Testis (tissue), 3 donors: ENCODE measurements around the gene BDKRB2. TPM values are rescaled to one million over a fixed set of nuclear protein-coding genes. Genes with fewer than 3 reads are reported as not detected.
A peak's percentile ranks its signal among the peaks of the same experiment; 100 is the strongest.

Experiments used
- DNase-seq: peaks from one replicate; pipeline ENCODE4 v3.0.0-alpha.2; 2019
- H3K27ac ChIP-seq, 2 donors: fragments of 200-600 bp; sonication (generic); one replicate each; pipeline ENCODE4 v1.5.1; 2019
- H3K27me3 ChIP-seq: fragments of 200-600 bp; sonication (generic); one replicate; pipeline ENCODE4 v1.5.1; 2019
- H3K36me3 ChIP-seq: fragments of 200-600 bp; sonication (generic); one replicate; pipeline ENCODE4 v1.5.1; 2017; ENCODE audit warnings: low read depth; ENCODE audit errors: missing control alignments
- H3K4me1 ChIP-seq: fragments of 200-600 bp; sonication (generic); one replicate; pipeline ENCODE4 v1.5.1; 2019
- H3K4me3 ChIP-seq, 2 donors: fragments of 200-600 bp; sonication (generic); one replicate each; pipeline ENCODE4 v1.5.1; 2017 to 2019
- H3K9me3 ChIP-seq: fragments of 200-600 bp; sonication (generic); one replicate; pipeline ENCODE4 v1.5.1; 2017
- POLR2A ChIP-seq: fragments of 450-650 bp; IDR thresholded peaks from one replicate; pipeline ENCODE4 v1.6.1; 2017; ENCODE audit warnings: antibody characterized with exemption, mild to moderate bottlenecking, moderate library complexity
- WGBS, 2 donors: methylation state at CpG; one replicate each; pipeline ENCODE4 v1.1.5; 2018; 5-methylcytosine and 5-hydroxymethylcytosine counted together
- intact Hi-C: fragments of 100-400 bp; cut with DNase I; formaldehyde crosslinking; loops from one replicate; pipeline ENCODE4 v1.15.1; 2023; ENCODE audit warnings: low total_unique reads
- polyA plus RNA-seq: library from polyadenylated mRNA; stranded (reverse); fragments of 350-450 nt; fragmentation: Illumina TruSeq; extraction: RNeasy Lipid Tissue Mini Kit (QIAGEN cat#74804); gene quantifications from one replicate; pipeline ENCODE4 v1.2.3, GENCODE V29; 2014; ENCODE audit warnings: low read depth, low replicate concordance; ENCODE audit not compliant: insufficient read depth
- total RNA-seq, 2 donors: library from RNA; depleted of rRNA; stranded (reverse); fragments of >200 nt; gene quantifications; one replicate each; pipeline ENCODE4 v1.2.3, GENCODE V29; 2016
- TF ChIP-seq, protein P1 (sequence below), 3 experiments: fragments of 450-650 bp in 2 of 3; fragments of 200-600 bp in 1 of 3; sonication (generic) in 1 of 3; IDR thresholded peaks; one replicate each; pipeline ENCODE4 v1.5.1; 2016 to 2019; ENCODE audit warnings: antibody characterized with exemption in 3 of 3, mild to moderate bottlenecking in 2 of 3, moderate library complexity in 1 of 3

The BDKRB2 gene
- total and polyA plus RNA-seq, 3 donors from 2014 or later: 0.63 to 2.9 (median 0.87) TPM

DNA sequence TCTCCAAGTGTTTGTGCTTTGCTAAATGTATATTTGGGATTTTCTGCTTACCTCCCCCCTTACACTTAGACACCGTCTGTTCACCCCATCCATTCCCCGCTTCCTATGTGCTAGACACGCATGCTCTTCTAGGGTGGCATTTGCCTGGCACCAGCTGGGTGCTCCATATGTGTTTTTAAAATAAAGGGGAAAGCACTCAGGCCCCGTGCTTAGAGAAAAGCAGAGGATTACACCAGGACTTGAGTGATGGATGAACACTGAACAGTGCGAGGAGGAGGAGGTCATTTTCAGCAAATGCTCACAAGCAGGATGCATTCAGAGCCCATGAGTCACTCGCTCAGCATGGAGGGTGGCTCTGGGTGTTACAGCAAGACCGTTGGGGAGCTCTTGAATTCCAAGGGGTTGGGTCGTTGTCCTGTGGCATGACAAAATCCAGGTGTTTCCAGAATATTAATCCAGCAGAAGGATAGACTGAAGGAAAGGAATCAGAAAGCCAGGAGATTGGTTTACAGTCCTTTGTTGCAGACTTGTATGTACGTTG lies 48.4 kb downstream of the BDKRB2 start:
- Histone ChIP-seq H3K9me3 (no peaks in the 10 kb centered on the region), H3K4me3 (peak overlapping the region in 1 of 2 donors; percentile 36), H3K36me3 (no peaks in the 10 kb centered on the region), H3K27me3 (no peaks in the 10 kb centered on the region), H3K27ac (no peak overlapping the region), H3K4me1 (no peaks in the 10 kb centered on the region)
- no peak for TF ChIP-seq POLR2A
- TF ChIP-seq, protein P1, sequence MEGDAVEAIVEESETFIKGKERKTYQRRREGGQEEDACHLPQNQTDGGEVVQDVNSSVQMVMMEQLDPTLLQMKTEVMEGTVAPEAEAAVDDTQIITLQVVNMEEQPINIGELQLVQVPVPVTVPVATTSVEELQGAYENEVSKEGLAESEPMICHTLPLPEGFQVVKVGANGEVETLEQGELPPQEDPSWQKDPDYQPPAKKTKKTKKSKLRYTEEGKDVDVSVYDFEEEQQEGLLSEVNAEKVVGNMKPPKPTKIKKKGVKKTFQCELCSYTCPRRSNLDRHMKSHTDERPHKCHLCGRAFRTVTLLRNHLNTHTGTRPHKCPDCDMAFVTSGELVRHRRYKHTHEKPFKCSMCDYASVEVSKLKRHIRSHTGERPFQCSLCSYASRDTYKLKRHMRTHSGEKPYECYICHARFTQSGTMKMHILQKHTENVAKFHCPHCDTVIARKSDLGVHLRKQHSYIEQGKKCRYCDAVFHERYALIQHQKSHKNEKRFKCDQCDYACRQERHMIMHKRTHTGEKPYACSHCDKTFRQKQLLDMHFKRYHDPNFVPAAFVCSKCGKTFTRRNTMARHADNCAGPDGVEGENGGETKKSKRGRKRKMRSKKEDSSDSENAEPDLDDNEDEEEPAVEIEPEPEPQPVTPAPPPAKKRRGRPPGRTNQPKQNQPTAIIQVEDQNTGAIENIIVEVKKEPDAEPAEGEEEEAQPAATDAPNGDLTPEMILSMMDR (IDR thresholded peaks at IDR 0.05): no peak
- intact Hi-C loops: no loop called here
- DNase-seq: no peak
- WGBS, 2 donors: 62% methylated on average over 9 of the region's 9 CpGs

DNA sequence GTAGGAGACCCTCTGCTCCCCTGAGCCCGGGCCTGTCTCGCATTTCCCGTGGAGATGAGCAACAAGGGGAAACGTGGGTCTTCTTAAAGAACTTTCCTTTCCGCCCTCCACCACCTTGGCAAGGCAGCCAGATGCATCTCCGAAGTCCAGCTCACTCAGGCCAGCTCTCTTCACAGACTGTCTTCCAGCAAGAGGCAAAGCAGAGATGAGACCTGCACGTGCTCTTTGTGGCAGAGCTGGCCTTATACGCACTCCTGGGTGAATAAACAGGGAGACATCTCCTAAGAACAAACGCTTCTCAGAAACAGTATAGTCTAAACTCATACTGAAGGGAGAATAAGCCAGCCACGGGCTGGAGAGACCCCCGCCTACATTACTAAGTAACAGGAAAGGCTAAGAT lies 50.0 kb downstream of the BDKRB2 start:
- TF ChIP-seq, protein P1 (IDR thresholded peaks at IDR 0.05): no peak
- no peak for TF ChIP-seq POLR2A
- no peak overlapping the region for H3K27ac ChIP-seq
- H3K4me3 ChIP-seq: no peak overlapping the region
- no peaks in the 10 kb centered on the region for H3K36me3 ChIP-seq
- WGBS, 2 donors: 87 to 91% methylated on average over 11 of the region's 11 CpGs
- no peaks in the 10 kb centered on the region for H3K9me3 ChIP-seq
- intact Hi-C loops: no loop called here
- no peaks in the 10 kb centered on the region for H3K4me1 ChIP-seq
- no peaks in the 10 kb centered on the region for H3K27me3 ChIP-seq
- DNase-seq: no peak

DNA sequence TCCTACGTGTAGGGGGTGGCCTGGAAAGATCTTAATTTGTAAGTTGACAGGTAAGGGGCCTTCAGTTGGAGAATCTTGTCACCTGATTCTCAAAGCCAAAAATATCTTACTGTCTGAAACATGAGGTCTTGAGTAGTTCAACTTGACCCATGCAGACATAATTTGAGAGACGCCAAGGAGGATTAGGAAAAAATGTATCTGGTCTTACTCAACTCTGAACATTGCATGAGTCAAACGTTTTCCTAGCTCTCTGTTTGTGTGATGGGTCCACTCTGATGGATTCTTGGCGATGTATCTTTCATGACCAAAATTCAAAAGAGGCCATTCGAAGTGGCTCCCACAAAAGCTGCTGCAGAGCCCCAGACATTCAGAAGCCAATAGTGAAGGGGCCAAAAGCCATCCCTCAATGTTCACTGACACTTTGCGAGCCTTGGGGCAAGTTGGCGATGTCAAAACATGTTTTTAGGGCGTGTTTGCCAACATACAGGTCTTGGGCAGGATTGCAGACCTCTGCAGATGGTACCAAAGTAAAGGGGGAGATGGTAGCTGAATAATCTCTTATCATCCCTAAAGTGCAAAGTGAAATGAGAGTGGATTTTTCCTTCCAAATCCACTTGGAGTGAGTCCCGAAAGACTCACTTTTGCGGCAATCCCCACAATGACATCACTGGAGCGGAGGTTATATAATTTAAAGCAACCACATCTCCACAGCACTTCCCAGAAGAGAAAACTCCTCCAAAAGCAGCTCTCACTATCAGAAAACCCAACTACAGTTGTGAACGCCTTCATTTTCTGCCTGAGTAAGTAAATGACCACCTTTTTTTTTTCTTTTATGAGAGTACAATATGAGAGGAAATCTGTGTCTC lies 51.1 kb downstream of the BDKRB2 start, which contains the start of gene BDKRB1:
Gene BDKRB1 (plus strand): TSS at position 710 of the 866 bp plus-strand sequence. CDS start 7,473 bp downstream, outside the sequence.
- no peak within 1 kb of the TSS for H3K27ac ChIP-seq
- H3K4me3 ChIP-seq: no peak within 1 kb of the TSS
- WGBS, 2 donors: 78 to 82% methylated on average over 12 of the region's 12 CpGs
- intact Hi-C loops: no loop called here
- TF ChIP-seq POLR2A: no peak
- TF ChIP-seq, protein P1 (IDR thresholded peaks at IDR 0.05): no peak
- no peaks in the 10 kb centered on the region for H3K4me1 ChIP-seq
- no peak for DNase-seq
- no peaks in the 10 kb centered on the region for H3K27me3 ChIP-seq
- H3K36me3 ChIP-seq: no peaks in the 10 kb centered on the region
- no peaks in the 10 kb centered on the region for H3K9me3 ChIP-seq

DNA sequence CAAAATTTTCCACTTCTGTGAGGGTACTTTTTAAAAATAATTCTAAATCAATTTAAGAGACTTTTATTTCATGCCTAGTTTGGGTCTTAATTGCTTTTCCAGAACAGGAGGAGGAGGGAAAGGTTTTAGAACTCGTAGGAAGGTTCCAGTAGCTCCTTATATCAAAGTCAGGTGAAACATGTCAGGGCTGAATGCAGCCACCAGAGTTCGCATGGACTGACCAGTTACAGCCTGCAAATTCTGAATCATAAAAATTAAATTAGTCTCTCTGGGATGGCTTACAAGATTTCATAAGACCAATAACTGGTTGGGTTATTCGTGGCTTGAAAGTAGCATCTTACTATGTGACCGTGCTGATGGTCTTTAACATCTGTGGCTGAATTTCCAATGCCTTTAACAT lies 51.8 kb downstream of the BDKRB2 start:
- Histone ChIP-seq H3K27me3 (no peaks in the 10 kb centered on the region), H3K9me3 (no peaks in the 10 kb centered on the region), H3K4me1 (no peaks in the 10 kb centered on the region), H3K27ac (no peak overlapping the region), H3K36me3 (no peaks in the 10 kb centered on the region), H3K4me3 (no peak overlapping the region)
- 77 to 78% methylated on average over 4 of the region's 4 CpGs for WGBS, 2 donors
- intact Hi-C loops: no loop called here
- TF ChIP-seq POLR2A: no peak
- TF ChIP-seq, protein P1 (IDR thresholded peaks at IDR 0.05): no peak
- DNase-seq: no peak
